AG04449 (cell line): ENCODE measurements around the gene GPR89B.
"Not testable (repeated sequence)": the region's sequence is repeated elsewhere in the genome, so short reads cannot be mapped to it uniquely, and the experiment has no call there.

Experiments used
- CTCF ChIA-PET: fragments of 350-600 bp; formaldehyde crosslinking; extraction: SDS; loops from one replicate; lab custom pipeline; 2021; ENCODE audit warnings: antibody characterized with exemption; lab: Yijun Ruan, JAX
- POLR2A ChIA-PET: fragments of 400-600, 350-600 bp; formaldehyde crosslinking; extraction: SDS; loops from one replicate; lab custom pipeline; 2020; ENCODE audit warnings: antibody characterized with exemption, inconsistent platforms; lab: Yijun Ruan, JAX
- DNase-seq: peaks from one replicate; pipeline ENCODE4 v3.0.0-alpha.2; 2010; ENCODE audit warnings: low read depth, low spot score
- H3K4me3 ChIP-seq: 2 replicates; pipeline ENCODE4 v1.5.1; 2011; ENCODE audit warnings: low read depth, mild to moderate bottlenecking, control low read depth, low read length
- TF ChIP-seq, protein P1 (sequence below): IDR thresholded peaks from one replicate; pipeline ENCODE4 v1.5.1; 2011; ENCODE audit warnings: mild to moderate bottlenecking, moderate library complexity, low read length, control low read depth, inconsistent platforms; ENCODE audit not compliant: insufficient read depth; ENCODE audit errors: missing control alignments

GPR89B gene

GRCh38 chr1:147907786-147908509 lies 20.3 kb upstream of the GPR89B start:
- no peak overlapping the region for H3K4me3 ChIP-seq
- CTCF ChIA-PET: interaction anchor here (1.4 kb wide), 1 partner anchor 15 kb away, joined by 4 read pairs; no protein-coding TSS in a partner anchor
- TF ChIP-seq, protein P1, sequence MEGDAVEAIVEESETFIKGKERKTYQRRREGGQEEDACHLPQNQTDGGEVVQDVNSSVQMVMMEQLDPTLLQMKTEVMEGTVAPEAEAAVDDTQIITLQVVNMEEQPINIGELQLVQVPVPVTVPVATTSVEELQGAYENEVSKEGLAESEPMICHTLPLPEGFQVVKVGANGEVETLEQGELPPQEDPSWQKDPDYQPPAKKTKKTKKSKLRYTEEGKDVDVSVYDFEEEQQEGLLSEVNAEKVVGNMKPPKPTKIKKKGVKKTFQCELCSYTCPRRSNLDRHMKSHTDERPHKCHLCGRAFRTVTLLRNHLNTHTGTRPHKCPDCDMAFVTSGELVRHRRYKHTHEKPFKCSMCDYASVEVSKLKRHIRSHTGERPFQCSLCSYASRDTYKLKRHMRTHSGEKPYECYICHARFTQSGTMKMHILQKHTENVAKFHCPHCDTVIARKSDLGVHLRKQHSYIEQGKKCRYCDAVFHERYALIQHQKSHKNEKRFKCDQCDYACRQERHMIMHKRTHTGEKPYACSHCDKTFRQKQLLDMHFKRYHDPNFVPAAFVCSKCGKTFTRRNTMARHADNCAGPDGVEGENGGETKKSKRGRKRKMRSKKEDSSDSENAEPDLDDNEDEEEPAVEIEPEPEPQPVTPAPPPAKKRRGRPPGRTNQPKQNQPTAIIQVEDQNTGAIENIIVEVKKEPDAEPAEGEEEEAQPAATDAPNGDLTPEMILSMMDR: no peak
- POLR2A ChIA-PET: no interaction called here
- DNase-seq: no peak

- no peak overlapping the region for H3K4me3 ChIP-seq
- ChIA-PET CTCF (interaction anchor here (1.2 kb wide), 1 partner anchor 20 kb away, joined by 3 read pairs; no protein-coding TSS in a partner anchor), POLR2A (no interaction called here)
- TF ChIP-seq, protein P1: no peak
- DNase-seq: no peak
Observed at GRCh38 chr1:147912553-147912952, 15.7 kb upstream of the GPR89B start.

GRCh38 chr1:147913362-147913942 lies 14.8 kb upstream of the GPR89B start:
- no peak for DNase-seq
- TF ChIP-seq, protein P1: no peak
- ChIA-PET POLR2A (no interaction called here), CTCF (no interaction called here)
- no peak overlapping the region for H3K4me3 ChIP-seq

GRCh38 chr1:147919896-147920295 lies 8.3 kb upstream of the GPR89B start:
- no peak overlapping the region for H3K4me3 ChIP-seq
- CTCF ChIA-PET: interaction anchor here (0.8 kb wide), 1 partner anchor 27 kb away, joined by 3 read pairs; no protein-coding TSS in a partner anchor
- no peak for DNase-seq
- POLR2A ChIA-PET: no interaction called here
- TF ChIP-seq, protein P1: no peak

GRCh38 chr1:147924813-147925212 lies 3.4 kb upstream of the GPR89B start:
- TF ChIP-seq, protein P1: no peak
- DNase-seq: no peak
- no peak overlapping the region for H3K4me3 ChIP-seq
- ChIA-PET POLR2A (no interaction called here), CTCF (no interaction called here)

DNA sequence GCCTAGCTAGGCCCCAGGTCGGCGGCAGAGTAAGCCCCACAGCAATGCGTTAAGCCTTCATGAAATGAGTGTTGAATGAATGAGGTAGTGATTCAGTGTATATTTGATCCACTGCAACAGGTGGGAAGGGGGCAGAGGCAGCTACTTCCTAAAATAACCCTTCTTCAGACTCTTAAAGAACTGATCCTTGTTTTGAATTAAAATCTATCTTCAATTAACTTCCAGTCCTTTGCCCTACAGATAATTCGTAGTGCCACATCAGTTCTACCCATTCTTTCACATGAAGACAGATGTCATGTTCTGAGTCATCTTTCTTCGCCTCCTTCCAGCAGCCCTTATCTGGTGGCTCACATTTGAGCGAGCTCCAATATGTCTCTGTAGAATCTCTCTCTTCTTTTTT lies 1.0 kb upstream of the GPR89B start:
- DNase-seq, CTCF ChIA-PET, POLR2A ChIA-PET, H3K4me3 ChIP-seq: not testable (repeated sequence)

- DNase-seq, CTCF ChIA-PET: not testable (repeated sequence)
Observed at GRCh38 chr1:147927689-147928088, 531 bp upstream of the GPR89B start.

GRCh38 chr1:147931137-147931536 lies 2.9 kb downstream of the GPR89B start:
- DNase-seq, CTCF ChIA-PET, POLR2A ChIA-PET, H3K4me3 ChIP-seq: not testable (repeated sequence)

More at GRCh38 chr1:147927689-147928088, 531 bp upstream of the GPR89B start:
- POLR2A ChIA-PET, H3K4me3 ChIP-seq: not testable (repeated sequence)

- DNase-seq, CTCF ChIA-PET, POLR2A ChIA-PET, H3K4me3 ChIP-seq: not testable (repeated sequence)
Observed at GRCh38 chr1:147935296-147935695, 7.1 kb downstream of the GPR89B start.

- POLR2A ChIA-PET, H3K4me3 ChIP-seq, CTCF ChIA-PET, DNase-seq: not testable (repeated sequence)
Observed at GRCh38 chr1:147940456-147940855, 12.2 kb downstream of the GPR89B start.
